ENCODE measurements around the gene C6orf58.

DNA sequence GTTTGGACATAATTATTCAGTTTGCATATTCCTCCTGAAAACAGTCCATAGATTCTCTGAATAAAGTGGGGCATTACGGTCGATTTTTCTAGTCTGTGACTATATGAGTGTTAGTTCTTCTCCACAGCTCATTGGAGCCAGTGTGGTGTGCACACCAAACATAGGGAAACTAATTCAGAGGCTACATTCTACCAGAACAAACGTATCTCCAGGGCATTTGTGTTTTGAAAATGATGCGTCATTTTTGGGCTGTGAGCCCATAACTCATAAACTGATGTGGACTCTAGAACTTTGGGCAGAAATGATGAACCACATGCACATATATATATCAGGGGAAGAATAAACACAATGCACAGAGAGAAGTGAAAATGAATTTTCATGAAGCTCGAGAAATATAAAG, 41.8 kb downstream of the C6orf58 start:
- TF ChIP-seq, protein P1, sequence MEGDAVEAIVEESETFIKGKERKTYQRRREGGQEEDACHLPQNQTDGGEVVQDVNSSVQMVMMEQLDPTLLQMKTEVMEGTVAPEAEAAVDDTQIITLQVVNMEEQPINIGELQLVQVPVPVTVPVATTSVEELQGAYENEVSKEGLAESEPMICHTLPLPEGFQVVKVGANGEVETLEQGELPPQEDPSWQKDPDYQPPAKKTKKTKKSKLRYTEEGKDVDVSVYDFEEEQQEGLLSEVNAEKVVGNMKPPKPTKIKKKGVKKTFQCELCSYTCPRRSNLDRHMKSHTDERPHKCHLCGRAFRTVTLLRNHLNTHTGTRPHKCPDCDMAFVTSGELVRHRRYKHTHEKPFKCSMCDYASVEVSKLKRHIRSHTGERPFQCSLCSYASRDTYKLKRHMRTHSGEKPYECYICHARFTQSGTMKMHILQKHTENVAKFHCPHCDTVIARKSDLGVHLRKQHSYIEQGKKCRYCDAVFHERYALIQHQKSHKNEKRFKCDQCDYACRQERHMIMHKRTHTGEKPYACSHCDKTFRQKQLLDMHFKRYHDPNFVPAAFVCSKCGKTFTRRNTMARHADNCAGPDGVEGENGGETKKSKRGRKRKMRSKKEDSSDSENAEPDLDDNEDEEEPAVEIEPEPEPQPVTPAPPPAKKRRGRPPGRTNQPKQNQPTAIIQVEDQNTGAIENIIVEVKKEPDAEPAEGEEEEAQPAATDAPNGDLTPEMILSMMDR (IDR thresholded peaks at IDR 0.05; ENCODE audit: low read depth, low read length, poor library complexity, severe bottlenecking) = no peak
- no peak for TF ChIP-seq EZH2phosphoT487 (IDR thresholded peaks at IDR 0.05; ENCODE audit: borderline replicate concordance, low read length)

All from DOHH2 (cell line).